HT-29 (cell line): Measurements from ENCODE around the gene DOHH. TPM values are rescaled to one million over a fixed set of nuclear protein-coding genes. Genes with fewer than 3 reads are reported as not detected.

Source experiments
- DNase-seq: peaks from one replicate; pipeline ENCODE4 v3.0.0-alpha.2; 2015; ENCODE audit warnings: low spot score
- small RNA-seq: library from RNA; depleted of rRNA; stranded (forward); fragments of <200 nt; gene quantifications from one replicate; pipeline ENCODE3, GENCODE V24; 2014
- total RNA-seq: library from RNA; depleted of rRNA; stranded (reverse); fragments of >200 nt; shearing (Covaris generic); gene quantifications from 2 replicates; pipeline ENCODE4 v1.2.3, GENCODE V29; 2014; rRNA removed

The DOHH gene
- total RNA-seq, 1 experiment from 2014 or later: 46.8 TPM

GRCh38 chr19:3441986-3442329 lies 58.5 kb downstream of the DOHH start:
- DNase-seq: no peak

GRCh38 chr19:3441089-3441985 lies 59.1 kb downstream of the DOHH start:
- DNase-seq: no peak

Small RNA genes lying within 50 kb of the gene (small RNA-seq; reads per million reads assigned to genes)
- gene RF00212: not detected

Other genes with a start within 250 kb of the DOHH start
- 23.1 and 34.2 TPM in 2 replicates for gene NFIC, start 134.1 kb downstream of the DOHH start, total RNA-seq
- 0.58 and 2.5 TPM in 2 replicates for gene SMIM24, start 20.1 kb downstream of the DOHH start, total RNA-seq
- 0.60 and 1.4 TPM in 2 replicates for gene SMIM44, start 17.2 kb downstream of the DOHH start, total RNA-seq
- gene FZR1, start 5.6 kb upstream of the DOHH start, total RNA-seq: 49.8 and 62.5 TPM in 2 replicates
- not detected in 2 replicates for gene TEKTIP1, start 38.5 kb upstream of the DOHH start, total RNA-seq
- gene MFSD12, start 56.9 kb upstream of the DOHH start, total RNA-seq: 177 and 185 TPM in 2 replicates
- gene HMG20B, start 72.3 kb upstream of the DOHH start, total RNA-seq: 120 and 152 TPM in 2 replicates
- gene GIPC3, start 84.8 kb upstream of the DOHH start, total RNA-seq: not detected in 2 replicates
- gene TBXA2R, start 106.2 kb upstream of the DOHH start, total RNA-seq: not detected in 2 replicates
- gene CACTIN, start 126.1 kb upstream of the DOHH start, total RNA-seq: 54.7 and 55.5 TPM in 2 replicates
- gene PIP5K1C, start 199.8 kb upstream of the DOHH start, total RNA-seq: 18.0 and 18.9 TPM in 2 replicates
- gene TJP3, start 207.7 kb upstream of the DOHH start, total RNA-seq: 127 and 139 TPM in 2 replicates